K562 (cell line): Measurements from ENCODE around the gene SERPIND1. TPM values are rescaled to one million over a fixed set of nuclear protein-coding genes. Genes with fewer than 3 reads are reported as not detected.
A peak's percentile ranks its signal among the peaks of the same experiment; 100 is the strongest.

Experiments used
- ARHGAP35 ChIP-seq: fragments of 450-650 bp; IDR thresholded peaks from 2 replicates; pipeline ENCODE4 v1.6.1; 2018; ENCODE audit not compliant: partially characterized antibody
- CCNT2 ChIP-seq: IDR thresholded peaks from 2 replicates; pipeline ENCODE4 v1.6.1; 2011; ENCODE audit warnings: borderline replicate concordance, low read depth, mild to moderate bottlenecking, moderate library complexity, mixed read lengths, low read length; ENCODE audit not compliant: insufficient read length; ENCODE audit errors: extremely low read depth
- DPF2 ChIP-seq: fragments of 450-650 bp; IDR thresholded peaks from 2 replicates; pipeline ENCODE4 v1.6.1; 2016
- FOXM1 ChIP-seq, 2 experiments: fragments of 450-650 bp in 1 of 2; sonication (generic) in 1 of 2; formaldehyde crosslinking in 1 of 2; IDR thresholded peaks; 2 replicates each; pipeline versions ENCODE4 v1.6.1 to v1.9.0; 2017 to 2022; ENCODE audit warnings: low read depth in 2 of 2, mild to moderate bottlenecking in 2 of 2, missing genetic modification reagents in 1 of 2, moderate library complexity in 1 of 2
- ILK ChIP-seq: fragments of 450-650 bp; IDR thresholded peaks from 2 replicates; pipeline ENCODE4 v1.6.1; 2016; ENCODE audit warnings: missing genetic modification characterization, low read depth, mild to moderate bottlenecking, missing compliant biosample characterization, moderate library complexity, borderline replicate concordance
- KAT8 ChIP-seq: fragments of 450-650 bp; IDR thresholded peaks from 2 replicates; pipeline ENCODE4 v1.6.1; 2016; ENCODE audit warnings: low read depth, mild to moderate bottlenecking
- MECOM ChIP-seq: fragments of 250-450 bp; sonication (Bioruptor Pico); IDR thresholded peaks from 2 replicates; pipeline ENCODE4 v1.8.0; 2022; ENCODE audit warnings: inconsistent platforms
- NR1H2 ChIP-seq: sonication (generic); formaldehyde crosslinking; IDR thresholded peaks from 2 replicates; pipeline ENCODE4 v1.4.0; 2020; ENCODE audit warnings: mild to moderate bottlenecking, missing genetic modification reagents
- PCBP2 ChIP-seq: fragments of 200-400 bp; formaldehyde crosslinking; IDR thresholded peaks from 2 replicates; pipeline ENCODE4 v1.6.1; 2018; ENCODE audit warnings: low read length, low read depth, mild to moderate bottlenecking, moderate library complexity; ENCODE audit not compliant: poor library complexity, severe bottlenecking
- RAD21 ChIP-seq, 2 experiments: fragments of 250-450 bp in 1 of 2; fragments of 450-650 bp in 1 of 2; sonication (Bioruptor Pico) in 1 of 2; formaldehyde crosslinking in 1 of 2; IDR thresholded peaks in 1 of 2; conservative IDR thresholded peaks in 1 of 2; 2 replicates each; pipeline versions ENCODE4 v1.4.0 to v1.8.0; 2020 to 2022; ENCODE audit warnings: mild to moderate bottlenecking in 2 of 2, moderate library complexity in 1 of 2
- RB1 ChIP-seq: fragments of 450-650 bp; IDR thresholded peaks from 2 replicates; pipeline ENCODE4 v1.6.1; 2017; ENCODE audit warnings: low read depth, mild to moderate bottlenecking
- SAFB ChIP-seq: fragments of 200-400 bp; formaldehyde crosslinking; IDR thresholded peaks from 2 replicates; pipeline ENCODE4 v1.6.1; 2017; ENCODE audit warnings: low read depth, low read length, borderline replicate concordance
- SIN3B ChIP-seq: fragments of 450-650 bp; IDR thresholded peaks from 2 replicates; pipeline ENCODE4 v1.6.1; 2017; ENCODE audit warnings: low read depth, mild to moderate bottlenecking, moderate library complexity
- SP1 ChIP-seq: sonication (generic); formaldehyde crosslinking; IDR thresholded peaks from 2 replicates; pipeline ENCODE4 v1.8.1; 2022; ENCODE audit warnings: mild to moderate bottlenecking, missing genetic modification reagents
- TAF7 ChIP-seq: fragments of 450-650 bp; IDR thresholded peaks from 2 replicates; pipeline ENCODE4 v1.6.1; 2016; ENCODE audit warnings: missing genetic modification characterization, missing compliant biosample characterization
- TBL1XR1 ChIP-seq, 2 experiments: IDR thresholded peaks; 2 replicates each; pipeline ENCODE4 v1.6.1; 2012; ENCODE audit warnings: improper control_type of control experiment in 2 of 2, low read length in 2 of 2, mild to moderate bottlenecking in 1 of 2
- TCF7L2 ChIP-seq: fragments of 150-350 bp; IDR thresholded peaks from 2 replicates; pipeline ENCODE4 v1.6.1; 2016; ENCODE audit warnings: low read depth, mild to moderate bottlenecking, low read length, moderate library complexity
- U2AF2 ChIP-seq: fragments of 200-400 bp; formaldehyde crosslinking; optimal IDR thresholded peaks from 2 replicates; pipeline ENCODE3; 2017; ENCODE audit warnings: low read depth, mild to moderate bottlenecking, low read length
- ZNF217 ChIP-seq: sonication (generic); formaldehyde crosslinking; IDR thresholded peaks from 2 replicates; pipeline ENCODE4 v1.8.0; 2022; ENCODE audit warnings: mild to moderate bottlenecking, missing genetic modification reagents
- ZNF408 ChIP-seq: fragments of 250-450 bp; sonication (Bioruptor Pico); IDR thresholded peaks from 2 replicates; pipeline ENCODE4 v1.4.0; 2020; ENCODE audit warnings: low read depth, mild to moderate bottlenecking, moderate library complexity
- polyA plus RNA-seq, 8 experiments: library from polyadenylated mRNA; depleted of rRNA in 4 of 8; stranded (reverse) in 5 of 8; unstranded in 3 of 8; fragments of >200 nt; fragmentation: Nextera tagmentation in 2 of 8; fragmentation: Illumina TruSeq in 1 of 8; extraction: Ambion mirVana in 2 of 8; extraction: Trizol in 1 of 8; gene quantifications; 2 replicates each; pipeline versions ENCODE4 v1.2.1 to v1.2.3, GENCODE V29; 2011 to 2014; ENCODE audit warnings: inconsistent platforms in 1 of 8, missing spikeins in 1 of 8
- total RNA-seq, 7 experiments: library from RNA; depleted of rRNA in 6 of 7; stranded (reverse); fragments of >200 nt in 6 of 7; fragmentation: Illumina TruSeq in 2 of 7; extraction: Trizol in 2 of 7; gene quantifications; 2 replicates each; pipeline versions ENCODE4 v1.2.1 to v1.2.3, GENCODE V29; 2011 to 2021; ENCODE audit warnings: low replicate concordance in 1 of 7
- TF ChIP-seq, protein P1 (sequence below): fragments of 450-650 bp; IDR thresholded peaks from one replicate; pipeline ENCODE4 v1.6.1; 2018; ENCODE audit warnings: mild to moderate bottlenecking, moderate library complexity; ENCODE audit not compliant: partially characterized antibody
- TF ChIP-seq, protein P2 (sequence below): fragments of 250-450 bp; sonication (Bioruptor Pico); IDR thresholded peaks from 2 replicates; pipeline ENCODE4 v1.5.0; 2020; ENCODE audit warnings: mild to moderate bottlenecking, borderline replicate concordance

SERPIND1 gene
- total and polyA plus RNA-seq, 9 of the 15 experiments (the other 6 are each of a cell fraction or from before 2014, with no cell fraction given): 0.04 to 0.11 (median 0.09) TPM; not detected in 6

DNA sequence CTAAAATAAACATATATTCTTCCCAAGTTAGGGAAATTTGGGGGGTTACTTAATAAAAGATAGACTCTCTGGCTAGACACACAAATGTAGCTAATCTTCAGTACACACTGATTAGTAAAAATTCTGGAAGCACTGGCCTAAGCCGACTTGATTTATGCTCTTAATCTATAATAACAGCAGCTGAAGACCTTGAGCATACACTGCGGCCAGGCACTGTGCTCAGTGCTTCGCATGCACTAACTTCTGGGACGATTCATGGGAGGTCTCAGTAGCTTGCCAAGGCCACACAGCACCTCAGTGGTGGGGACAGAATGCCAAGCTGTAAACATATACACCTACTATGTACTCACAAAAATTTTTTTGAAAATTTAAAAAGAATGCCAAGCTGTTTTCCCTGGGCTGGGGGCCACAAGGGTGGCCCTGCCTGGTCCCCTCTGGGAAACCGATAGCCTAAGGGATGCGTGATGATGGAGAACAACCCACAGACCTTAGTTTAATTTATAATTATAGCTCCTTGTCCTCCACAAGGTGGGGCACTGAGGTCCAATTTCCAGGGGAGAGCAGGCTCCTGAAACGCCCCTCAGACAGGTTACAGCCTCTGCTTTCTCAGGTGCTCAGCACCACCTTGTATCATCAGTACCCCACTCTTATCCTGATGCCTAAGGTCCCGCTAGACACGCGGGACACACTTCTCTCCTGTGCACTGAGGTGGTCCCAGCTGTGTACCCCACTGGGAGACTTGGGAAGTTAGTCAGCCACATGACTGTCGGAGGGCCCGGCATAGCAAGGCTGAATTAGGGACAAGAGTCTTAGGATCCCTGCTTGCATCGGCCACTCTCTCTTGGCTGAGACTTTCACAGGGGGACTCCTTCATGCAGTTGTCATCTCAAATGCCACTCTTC lies 20.1 kb downstream of the SERPIND1 start (continued):
- TF ChIP-seq, protein P1, sequence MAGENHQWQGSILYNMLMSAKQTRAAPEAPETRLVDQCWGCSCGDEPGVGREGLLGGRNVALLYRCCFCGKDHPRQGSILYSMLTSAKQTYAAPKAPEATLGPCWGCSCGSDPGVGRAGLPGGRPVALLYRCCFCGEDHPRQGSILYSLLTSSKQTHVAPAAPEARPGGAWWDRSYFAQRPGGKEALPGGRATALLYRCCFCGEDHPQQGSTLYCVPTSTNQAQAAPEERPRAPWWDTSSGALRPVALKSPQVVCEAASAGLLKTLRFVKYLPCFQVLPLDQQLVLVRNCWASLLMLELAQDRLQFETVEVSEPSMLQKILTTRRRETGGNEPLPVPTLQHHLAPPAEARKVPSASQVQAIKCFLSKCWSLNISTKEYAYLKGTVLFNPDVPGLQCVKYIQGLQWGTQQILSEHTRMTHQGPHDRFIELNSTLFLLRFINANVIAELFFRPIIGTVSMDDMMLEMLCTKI: no peak
- TF ChIP-seq RB1 (0 out of 2 replicates have a peak, but pooled peaks have one; percentile 12), FOXM1 (IDR thresholded peaks at IDR 0.05; ENCODE audit: low read depth) (no peak), FOXM1 (CRISPR knock-in tag; IDR thresholded peaks at IDR 0.05; ENCODE audit: low read depth) (no peak), ZNF408 (CRISPR knock-in tag) (no peak), PCBP2 (no peak), MECOM (CRISPR knock-in tag) (no peak), TAF7 (tag) (no peak), U2AF2 (no peak), RAD21 (CRISPR knock-in tag; conservative IDR thresholded peaks at IDR 0.05 in 1 of 2, IDR thresholded peaks at IDR 0.05 in 1 of 2) (peak in 1 of 2 experiments; percentile 46; a peak in 2 of 4 replicates), ILK (tag) (no peak), KAT8 (no peak), DPF2 (no peak), SIN3B (0 out of 2 replicates have a peak, but pooled peaks have one; percentile 12), SAFB (no peak), NR1H2 (CRISPR knock-in tag) (no peak), ZNF217 (CRISPR knock-in tag) (no peak), TCF7L2 (no peak), CCNT2 (no peak), ARHGAP35 (no peak), SP1 (no peak), TBL1XR1 (IDR thresholded peaks at IDR 0.05; ENCODE audit: low read length in 2 of 2) (no peak)
- TF ChIP-seq, protein P2, sequence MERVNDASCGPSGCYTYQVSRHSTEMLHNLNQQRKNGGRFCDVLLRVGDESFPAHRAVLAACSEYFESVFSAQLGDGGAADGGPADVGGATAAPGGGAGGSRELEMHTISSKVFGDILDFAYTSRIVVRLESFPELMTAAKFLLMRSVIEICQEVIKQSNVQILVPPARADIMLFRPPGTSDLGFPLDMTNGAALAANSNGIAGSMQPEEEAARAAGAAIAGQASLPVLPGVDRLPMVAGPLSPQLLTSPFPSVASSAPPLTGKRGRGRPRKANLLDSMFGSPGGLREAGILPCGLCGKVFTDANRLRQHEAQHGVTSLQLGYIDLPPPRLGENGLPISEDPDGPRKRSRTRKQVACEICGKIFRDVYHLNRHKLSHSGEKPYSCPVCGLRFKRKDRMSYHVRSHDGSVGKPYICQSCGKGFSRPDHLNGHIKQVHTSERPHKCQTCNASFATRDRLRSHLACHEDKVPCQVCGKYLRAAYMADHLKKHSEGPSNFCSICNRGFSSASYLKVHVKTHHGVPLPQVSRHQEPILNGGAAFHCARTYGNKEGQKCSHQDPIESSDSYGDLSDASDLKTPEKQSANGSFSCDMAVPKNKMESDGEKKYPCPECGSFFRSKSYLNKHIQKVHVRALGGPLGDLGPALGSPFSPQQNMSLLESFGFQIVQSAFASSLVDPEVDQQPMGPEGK: no peak
